T-cell (primary cell): ENCODE measurements around the gene PAAF1. TPM values are rescaled to one million over a fixed set of nuclear protein-coding genes. Genes with fewer than 3 reads are reported as not detected.
"Not testable (repeated sequence)": the region's sequence is repeated elsewhere in the genome, so short reads cannot be mapped to it uniquely, and the experiment has no call there.

Source experiments
- ATAC-seq, 4 experiments: fragments of 200-7000 bp in 3 of 4; fragments of 150-1000 bp in 1 of 4; cut with Tn5 transposase; replicated peaks in 1 of 4; 1 replicate in 3 of 4; 2 replicates in 1 of 4; pipeline ENCODE4 v1.10.0; 2021; ENCODE audit warnings: moderate library complexity in 3 of 4, mild to moderate bottlenecking in 2 of 4, moderate number of reproducible peaks in 1 of 4
- CTCF ChIA-PET, 2 donors: fragments of 300-600 bp; sonication (Branson Sonifier 250); formaldehyde crosslinking; loops; one replicate each; lab custom pipeline; 2022; ENCODE audit warnings: antibody characterized with exemption in 2 of 2; lab: Charles Lee
- POLR2A ChIA-PET, 2 donors: fragments of 300-600 bp; sonication (Branson Sonifier 250); formaldehyde crosslinking; loops; one replicate each; lab custom pipeline; 2022; ENCODE audit warnings: antibody characterized with exemption in 2 of 2; lab: Charles Lee
- DNase-seq, 35 experiments: peaks; one replicate each; pipeline versions ENCODE4 v3.0.0 to v3.0.0-alpha.2; 2013 to 2023
- H3K27ac ChIP-seq: one replicate; pipeline ENCODE4 v1.5.1; 2013; ENCODE audit warnings: low read length
- H3K27me3 ChIP-seq, 2 experiments: replicated peaks in 1 of 2; 1 replicate in 1 of 2; 2 replicates in 1 of 2; pipeline versions ENCODE4 v1.6.1 to v1.7.0; 2013; ENCODE audit warnings: low read length in 1 of 2, mixed read lengths in 1 of 2; ENCODE audit not compliant: control insufficient read depth in 2 of 2, insufficient read depth in 2 of 2; ENCODE audit errors: extremely low read depth in 1 of 2
- H3K36me3 ChIP-seq, 2 donors: 1 replicate in 1 of 2; 2 replicates in 1 of 2; pipeline versions ENCODE4 v1.6.1 to v1.7.0; 2013; ENCODE audit warnings: low read length in 1 of 2; ENCODE audit not compliant: control insufficient read depth in 2 of 2, insufficient read depth in 1 of 2; ENCODE audit errors: extremely low read depth in 1 of 2
- H3K4me1 ChIP-seq, 2 experiments: 1 replicate in 1 of 2; 2 replicates in 1 of 2; pipeline versions ENCODE4 v1.6.1 to v1.7.0; 2013; ENCODE audit warnings: low read length in 2 of 2, mixed read lengths in 1 of 2; ENCODE audit not compliant: insufficient read depth in 2 of 2, control insufficient read depth in 1 of 2; ENCODE audit errors: extremely low read depth in 1 of 2
- H3K4me3 ChIP-seq, 2 donors: 1 replicate in 1 of 2; 2 replicates in 1 of 2; pipeline versions ENCODE4 v1.5.1 to v1.7.0; 2013; ENCODE audit warnings: mild to moderate bottlenecking in 2 of 2, low read length in 1 of 2, moderate library complexity in 1 of 2; ENCODE audit not compliant: control insufficient read depth in 1 of 2; ENCODE audit errors: extremely low read depth in 1 of 2
- H3K9me3 ChIP-seq: 2 replicates; pipeline ENCODE4 v1.7.0; 2013
- H3K27ac Mint-ChIP-seq, 2 donors: one replicate each; pipeline ENCODE4 v1.8.0; 2020 to 2021; ENCODE audit warnings: mild to moderate bottlenecking in 2 of 2, mixed read lengths in 2 of 2
- H3K27me3 Mint-ChIP-seq, 2 donors: one replicate each; pipeline ENCODE4 v1.8.0; 2021 to 2022; ENCODE audit warnings: mixed read lengths in 2 of 2
- H3K36me3 Mint-ChIP-seq: one replicate; pipeline ENCODE4 v1.8.0; 2021; ENCODE audit warnings: mixed read lengths
- H3K4me1 Mint-ChIP-seq, 3 donors: one replicate each; pipeline ENCODE4 v1.8.0; 2020 to 2022; ENCODE audit warnings: mixed read lengths in 3 of 3, mild to moderate bottlenecking in 1 of 3
- H3K4me3 Mint-ChIP-seq, 3 donors: one replicate each; pipeline ENCODE4 v1.8.0; 2020 to 2022; ENCODE audit warnings: mild to moderate bottlenecking in 3 of 3, mixed read lengths in 3 of 3, moderate library complexity in 3 of 3
- H3K9me3 Mint-ChIP-seq, 3 donors: one replicate each; pipeline ENCODE4 v1.8.0; 2020 to 2022; ENCODE audit warnings: mixed read lengths in 3 of 3
- WGBS: methylation state at CpG from one replicate; pipeline ENCODE4 v1.1.5; 2013; ENCODE audit warnings: missing lambda C conversion rate; ENCODE audit not compliant: insufficient coverage; 5-methylcytosine and 5-hydroxymethylcytosine counted together
- total RNA-seq, 35 experiments: library from RNA in 6 of 35; stranded (reverse) in 6 of 35; fragments of 120-200 nt in 1 of 35; gene quantifications; one replicate each; pipeline versions ENCODE4 v1.2.1 to v1.2.4 and lab custom pipeline; 2013 to 2026

Gene PAAF1
- total RNA-seq, 5 donors from 2014 or later (not counting 1 experiment from before 2014, with no cell fraction given) = 11.4 to 16.8 (median 14.9) TPM

GRCh38 chr11:73931951-73932350 is 55.2 kb downstream of the PAAF1 start:
- no peaks in the 10 kb centered on the region for H3K4me1 ChIP-seq
- no peak for ATAC-seq
- WGBS = no CpG with 5 or more reads among the region's 6 CpGs
- peaks cover 6 to 41% of the 10 kb centered on the region in 2 donors for H3K36me3 ChIP-seq
- no peaks in the 10 kb centered on the region for H3K4me1 Mint-ChIP-seq
- no peak for DNase-seq
- H3K4me3 Mint-ChIP-seq = no peak overlapping the region
- no peak overlapping the region for H3K27ac ChIP-seq
- no peak overlapping the region for H3K27ac Mint-ChIP-seq
- H3K4me3 ChIP-seq = no peak overlapping the region
- no peaks in the 10 kb centered on the region for H3K9me3 ChIP-seq
- POLR2A ChIA-PET = no interaction called here
- no peaks in the 10 kb centered on the region for H3K27me3 Mint-ChIP-seq
- H3K27me3 ChIP-seq = no peaks in the 10 kb centered on the region
- CTCF ChIA-PET = interaction anchor here in 1 of 2 donors (1.0 kb wide), 1 partner anchor 306 kb away, joined by 4 read pairs; no protein-coding TSS in a partner anchor
- no peaks in the 10 kb centered on the region for H3K9me3 Mint-ChIP-seq
- H3K36me3 Mint-ChIP-seq = peaks cover 39% of the 10 kb centered on the region

GRCh38 chr11:73932781-73933180 is 56.0 kb downstream of the PAAF1 start:
- 90% methylated on average over 2 of the region's 7 CpGs for WGBS
- no peak overlapping the region for H3K27ac Mint-ChIP-seq
- H3K36me3 ChIP-seq = peaks cover 4 to 33% of the 10 kb centered on the region in 2 donors
- POLR2A ChIA-PET = no interaction called here
- H3K9me3 ChIP-seq = no peaks in the 10 kb centered on the region
- H3K27ac ChIP-seq = no peak overlapping the region
- H3K4me1 Mint-ChIP-seq = no peaks in the 10 kb centered on the region
- no peaks in the 10 kb centered on the region for H3K9me3 Mint-ChIP-seq
- H3K4me3 ChIP-seq = no peak overlapping the region
- H3K27me3 Mint-ChIP-seq = no peaks in the 10 kb centered on the region
- no peak for DNase-seq
- H3K27me3 ChIP-seq = no peaks in the 10 kb centered on the region
- CTCF ChIA-PET = no interaction called here
- no peaks in the 10 kb centered on the region for H3K4me1 ChIP-seq
- no peak overlapping the region for H3K4me3 Mint-ChIP-seq
- peaks cover 31% of the 10 kb centered on the region for H3K36me3 Mint-ChIP-seq
- no peak for ATAC-seq

- peaks cover 22% of the 10 kb centered on the region for H3K36me3 Mint-ChIP-seq
- POLR2A ChIA-PET, H3K9me3 Mint-ChIP-seq, H3K9me3 ChIP-seq, H3K4me1 ChIP-seq, H3K27me3 ChIP-seq, H3K4me3 ChIP-seq, H3K4me1 Mint-ChIP-seq, H3K4me3 Mint-ChIP-seq, CTCF ChIA-PET, H3K27me3 Mint-ChIP-seq, H3K27ac ChIP-seq, ATAC-seq, DNase-seq, H3K27ac Mint-ChIP-seq: not testable (repeated sequence)
- WGBS = no CpG with 5 or more reads among the region's 25 CpGs
- peaks cover 0 to 20% of the 10 kb centered on the region in 2 donors for H3K36me3 ChIP-seq
Observed at GRCh38 chr11:73936047-73936446, 59.2 kb downstream of the PAAF1 start.

GRCh38 chr11:73939096-73939495 is 62.3 kb downstream of the PAAF1 start:
- H3K4me1 Mint-ChIP-seq = peaks cover 0 to 3% (median 0%) of the 10 kb centered on the region in 3 donors
- DNase-seq (no peak), ATAC-seq (no peak)
- ChIA-PET CTCF (no interaction called here), POLR2A (no interaction called here)
- no peak overlapping the region for H3K4me3 Mint-ChIP-seq
- WGBS = 69% methylated on average over 2 of the region's 4 CpGs
- Histone ChIP-seq H3K36me3 (peaks cover 0 to 8% of the 10 kb centered on the region in 2 donors), H3K4me3 (no peak overlapping the region), H3K27ac (no peak overlapping the region), H3K9me3 (peaks cover 3% of the 10 kb centered on the region), H3K27me3 (no peaks in the 10 kb centered on the region), H3K4me1 (no peaks in the 10 kb centered on the region)
- peaks cover 0 to 9% (median 6%) of the 10 kb centered on the region in 3 donors for H3K9me3 Mint-ChIP-seq
- H3K36me3 Mint-ChIP-seq = peaks cover 14% of the 10 kb centered on the region
- H3K27ac Mint-ChIP-seq = no peak overlapping the region
- H3K27me3 Mint-ChIP-seq = no peaks in the 10 kb centered on the region

GRCh38 chr11:73940801-73941570 is 64.2 kb downstream of the PAAF1 start:
- no peak overlapping the region for H3K4me3 ChIP-seq
- peaks cover 3% of the 10 kb centered on the region for H3K9me3 ChIP-seq
- H3K27ac ChIP-seq = no peak overlapping the region
- H3K4me1 Mint-ChIP-seq = peaks cover 0 to 3% (median 0%) of the 10 kb centered on the region in 3 donors
- ATAC-seq (no peak), DNase-seq (no peak)
- no peaks in the 10 kb centered on the region for H3K36me3 ChIP-seq
- H3K4me1 ChIP-seq = no peaks in the 10 kb centered on the region
- peaks cover 10% of the 10 kb centered on the region for H3K36me3 Mint-ChIP-seq
- H3K27me3 ChIP-seq = no peaks in the 10 kb centered on the region
- POLR2A ChIA-PET = no interaction called here
- 95% methylated on average over 7 of the region's 9 CpGs for WGBS
- H3K9me3 Mint-ChIP-seq = peaks cover 0 to 9% (median 6%) of the 10 kb centered on the region in 3 donors
- H3K27ac Mint-ChIP-seq = no peak overlapping the region
- H3K27me3 Mint-ChIP-seq = no peaks in the 10 kb centered on the region
- CTCF ChIA-PET = interaction anchor here in 1 of 2 donors (0.6 kb wide), 1 partner anchor 71 kb away, joined by 3 read pairs; no protein-coding TSS in a partner anchor
- no peak overlapping the region for H3K4me3 Mint-ChIP-seq

- Mint-ChIP-seq H3K27ac (no peak overlapping the region), H3K36me3 (peaks cover 10% of the 10 kb centered on the region), H3K9me3 (peaks cover 0 to 9% (median 6%) of the 10 kb centered on the region in 3 donors), H3K4me1 (peaks cover 0 to 3% (median 0%) of the 10 kb centered on the region in 3 donors), H3K27me3 (peaks cover 0 to 2% of the 10 kb centered on the region in 2 donors), H3K4me3 (no peak overlapping the region)
- no peak overlapping the region for H3K4me3 ChIP-seq
- no peaks in the 10 kb centered on the region for H3K36me3 ChIP-seq
- ChIA-PET CTCF (no interaction called here), POLR2A (no interaction called here)
- WGBS = no CpG with 5 or more reads among the region's 1 CpG
- ATAC-seq (no peak), DNase-seq (no peak)
- no peaks in the 10 kb centered on the region for H3K4me1 ChIP-seq
- peaks cover 3% of the 10 kb centered on the region for H3K9me3 ChIP-seq
- no peak overlapping the region for H3K27ac ChIP-seq
- no peaks in the 10 kb centered on the region for H3K27me3 ChIP-seq
Observed at GRCh38 chr11:73942010-73942409, 65.2 kb downstream of the PAAF1 start.
